ENCODE measurements around the gene GOLPH3L.

The GOLPH3L gene

GRCh38 chr1:150692720-150693119 is 4.2 kb downstream of the GOLPH3L start:
- Histone ChIP-seq H3K4me2 (no peak overlapping the region), H3K79me2 (ENCODE audit: insufficient read depth, low read depth) (peaks cover 13% of the 10 kb centered on the region), H3K27ac (no peak overlapping the region), H2AFZ (ENCODE audit: low read depth) (no peak overlapping the region), H3K4me3 (IDR thresholded peaks at IDR 0.05; ENCODE audit: insufficient read depth, low read depth, low read length) (no peak overlapping the region), H4K20me1 (ENCODE audit: insufficient read depth) (no peaks in the 10 kb centered on the region), H3K9ac (no peak overlapping the region), H3K27me3 (ENCODE audit: insufficient read depth, low read depth) (no peaks in the 10 kb centered on the region), H3K36me3 (ENCODE audit: insufficient read depth) (peaks cover 5% of the 10 kb centered on the region; the same call in 1 of the 2 replicates), H3K4me1 (ENCODE audit: low read depth, poor library complexity, severe bottlenecking) (peaks cover 16% of the 10 kb centered on the region)
- TF ChIP-seq CTCF (conservative IDR thresholded peaks at IDR 0.05; ENCODE audit: low read depth, low read length): no peak

- no peaks in the 10 kb centered on the region for H3K27me3 ChIP-seq (ENCODE audit: insufficient read depth, low read depth)
- H3K79me2 ChIP-seq (ENCODE audit: insufficient read depth, low read depth): no peaks in the 10 kb centered on the region
- H3K9ac ChIP-seq: no peak overlapping the region
- no peak overlapping the region for H3K4me2 ChIP-seq
- TF ChIP-seq CTCF (conservative IDR thresholded peaks at IDR 0.05; ENCODE audit: low read depth, low read length): no peak
- no peak overlapping the region for H3K27ac ChIP-seq
- no peaks in the 10 kb centered on the region for H4K20me1 ChIP-seq (ENCODE audit: insufficient read depth)
- H3K4me1 ChIP-seq (ENCODE audit: low read depth, poor library complexity, severe bottlenecking): peaks cover 7% of the 10 kb centered on the region
- H3K4me3 ChIP-seq (IDR thresholded peaks at IDR 0.05; ENCODE audit: insufficient read depth, low read depth, low read length): no peak overlapping the region
- H3K36me3 ChIP-seq (ENCODE audit: insufficient read depth): peaks cover 5% of the 10 kb centered on the region; the same call in 1 of the 2 replicates
- no peak overlapping the region for H2AFZ ChIP-seq (ENCODE audit: low read depth)
These were observed 8.2 kb downstream of the GOLPH3L start for GRCh38 chr1:150688763-150689162.

- Histone ChIP-seq H3K4me2 (no peak overlapping the region), H3K4me3 (IDR thresholded peaks at IDR 0.05; ENCODE audit: insufficient read depth, low read depth, low read length) (no peak overlapping the region), H3K27me3 (ENCODE audit: insufficient read depth, low read depth) (no peaks in the 10 kb centered on the region), H4K20me1 (ENCODE audit: insufficient read depth) (no peaks in the 10 kb centered on the region), H3K4me1 (ENCODE audit: low read depth, poor library complexity, severe bottlenecking) (peaks cover 8% of the 10 kb centered on the region), H3K79me2 (ENCODE audit: insufficient read depth, low read depth) (no peaks in the 10 kb centered on the region), H3K9ac (no peak overlapping the region), H2AFZ (ENCODE audit: low read depth) (no peak overlapping the region), H3K27ac (no peak overlapping the region), H3K36me3 (ENCODE audit: insufficient read depth) (no peaks in the 10 kb centered on the region; the same call in 1 of the 2 replicates)
- no peak for TF ChIP-seq CTCF (conservative IDR thresholded peaks at IDR 0.05; ENCODE audit: low read depth, low read length)
These were observed 10.7 kb downstream of the GOLPH3L start for GRCh38 chr1:150686275-150686674.

- no peak overlapping the region for H3K27ac ChIP-seq
- no peaks in the 10 kb centered on the region for H3K36me3 ChIP-seq (ENCODE audit: insufficient read depth)
- no peak overlapping the region for H3K4me2 ChIP-seq
These were observed 13.0 kb downstream of the GOLPH3L start for GRCh38 chr1:150683914-150684313.

More at GRCh38 chr1:150683914-150684313, 13.0 kb downstream of the GOLPH3L start:
- Histone ChIP-seq H3K4me1 (ENCODE audit: low read depth, poor library complexity, severe bottlenecking) (peaks cover 8% of the 10 kb centered on the region), H3K4me3 (IDR thresholded peaks at IDR 0.05; ENCODE audit: insufficient read depth, low read depth, low read length) (no peak overlapping the region), H3K27me3 (ENCODE audit: insufficient read depth, low read depth) (no peaks in the 10 kb centered on the region), H4K20me1 (ENCODE audit: insufficient read depth) (no peaks in the 10 kb centered on the region), H3K79me2 (ENCODE audit: insufficient read depth, low read depth) (no peaks in the 10 kb centered on the region), H3K9ac (no peak overlapping the region), H2AFZ (ENCODE audit: low read depth) (no peak overlapping the region)
- TF ChIP-seq CTCF (conservative IDR thresholded peaks at IDR 0.05; ENCODE audit: low read depth, low read length): no peak

All from KMS-11 (cell line).